HUES6 (cell line): ENCODE results near the gene IRAK3.
A peak's percentile ranks its signal among the peaks of the same experiment; 100 is the strongest.
"Not testable (repeated sequence)": the region's sequence is repeated elsewhere in the genome, so short reads cannot be mapped to it uniquely, and the experiment has no call there.

Experiments used
- H3K27ac ChIP-seq: 2 replicates; pipeline ENCODE4 v1.7.0; 2013; ENCODE audit warnings: low read depth, mild to moderate bottlenecking, low read length, inconsistent platforms
- H3K27me3 ChIP-seq: 2 replicates; pipeline ENCODE4 v1.6.1; 2013; ENCODE audit warnings: low read length; ENCODE audit not compliant: control insufficient read depth, insufficient read depth
- H3K36me3 ChIP-seq: 2 replicates; pipeline ENCODE4 v1.6.1; 2013; ENCODE audit warnings: low read length; ENCODE audit not compliant: control insufficient read depth, insufficient read depth
- H3K4me1 ChIP-seq: 2 replicates; pipeline ENCODE4 v1.6.1; 2013; ENCODE audit warnings: low read length; ENCODE audit not compliant: control insufficient read depth, insufficient read depth
- H3K4me3 ChIP-seq: 2 replicates; pipeline ENCODE4 v1.5.1; 2013; ENCODE audit warnings: low read depth, low read length
- H3K9ac ChIP-seq: one replicate; pipeline ENCODE4 v1.6.1; 2013; ENCODE audit warnings: mild to moderate bottlenecking, low read length
- H3K9me3 ChIP-seq: 2 replicates; pipeline ENCODE4 v1.6.1; 2013; ENCODE audit warnings: low read depth, low read length; ENCODE audit not compliant: control insufficient read depth, insufficient read depth

IRAK3 gene

GRCh38 chr12:66170606-66171005 lies 18.4 kb upstream of the IRAK3 start:
- peaks cover 25% of the 10 kb centered on the region; the same call in 1 of the 2 replicates for H3K9me3 ChIP-seq
- H3K9ac ChIP-seq = no peak overlapping the region
- no peaks in the 10 kb centered on the region for H3K36me3 ChIP-seq
- 0 out of 2 replicates have a peak overlapping the region, but pooled peaks have one; percentile 94 for H3K4me3 ChIP-seq
- no peaks in the 10 kb centered on the region for H3K27me3 ChIP-seq
- no peaks in the 10 kb centered on the region; the same call in 1 of the 2 replicates for H3K4me1 ChIP-seq
- no peak overlapping the region for H3K27ac ChIP-seq

GRCh38 chr12:66174391-66175325 lies 14.4 kb upstream of the IRAK3 start:
- not testable (repeated sequence) for H3K27me3 ChIP-seq, H3K9ac ChIP-seq, H3K4me1 ChIP-seq, H3K36me3 ChIP-seq, H3K27ac ChIP-seq, H3K4me3 ChIP-seq
- H3K9me3 ChIP-seq = peaks cover 13% of the 10 kb centered on the region; the same call in 1 of the 2 replicates

- Histone ChIP-seq H3K9me3 (peaks cover 13% of the 10 kb centered on the region; the same call in 1 of the 2 replicates), H3K9ac (no peak overlapping the region), H3K27me3 (no peaks in the 10 kb centered on the region), H3K27ac (no peak overlapping the region), H3K4me3 (no peak overlapping the region), H3K4me1 (no peaks in the 10 kb centered on the region), H3K36me3 (no peaks in the 10 kb centered on the region)
These were observed 12.7 kb upstream of the IRAK3 start for GRCh38 chr12:66176105-66176900.

GRCh38 chr12:66182956-66183355 lies 6.1 kb upstream of the IRAK3 start:
- no peaks in the 10 kb centered on the region for H3K4me1 ChIP-seq
- no peaks in the 10 kb centered on the region for H3K36me3 ChIP-seq
- H3K4me3 ChIP-seq = no peak overlapping the region
- peaks cover 14% of the 10 kb centered on the region for H3K27me3 ChIP-seq
- no peaks in the 10 kb centered on the region for H3K9me3 ChIP-seq
- no peak overlapping the region for H3K27ac ChIP-seq
- H3K9ac ChIP-seq = no peak overlapping the region

GRCh38 chr12:66184822-66185221 lies 4.2 kb upstream of the IRAK3 start:
- not testable (repeated sequence) for H3K36me3 ChIP-seq, H3K9me3 ChIP-seq, H3K4me1 ChIP-seq, H3K9ac ChIP-seq, H3K4me3 ChIP-seq, H3K27ac ChIP-seq
- peaks cover 33% of the 10 kb centered on the region for H3K27me3 ChIP-seq

- no peak overlapping the region for H3K4me3 ChIP-seq
- H3K27ac ChIP-seq = no peak overlapping the region
- H3K36me3 ChIP-seq = no peaks in the 10 kb centered on the region
- no peaks in the 10 kb centered on the region for H3K4me1 ChIP-seq
- H3K9ac ChIP-seq = no peak overlapping the region
- H3K9me3 ChIP-seq = no peaks in the 10 kb centered on the region
- H3K27me3 ChIP-seq = peaks cover 52% of the 10 kb centered on the region
These were observed 2.0 kb upstream of the IRAK3 start for GRCh38 chr12:66187036-66187435.

- Histone ChIP-seq H3K27me3 (peaks cover 52% of the 10 kb centered on the region), H3K9me3 (no peaks in the 10 kb centered on the region), H3K36me3 (no peaks in the 10 kb centered on the region), H3K27ac (no peak overlapping the region), H3K4me1 (no peaks in the 10 kb centered on the region), H3K9ac (no peak overlapping the region), H3K4me3 (no peak overlapping the region)
These were observed 1.2 kb upstream of the IRAK3 start for GRCh38 chr12:66187821-66188220.

GRCh38 chr12:66189486-66189843 lies 451 bp downstream of the IRAK3 start:
- Histone ChIP-seq H3K9me3 (no peaks in the 10 kb centered on the region), H3K27me3 (peaks cover 52% of the 10 kb centered on the region), H3K27ac (no peak overlapping the region), H3K9ac (no peak overlapping the region), H3K36me3 (no peaks in the 10 kb centered on the region), H3K4me1 (no peaks in the 10 kb centered on the region), H3K4me3 (peak overlapping the region; percentile 56)

GRCh38 chr12:66189889-66190288 lies 875 bp downstream of the IRAK3 start:
- no peaks in the 10 kb centered on the region for H3K9me3 ChIP-seq
- peak overlapping the region; percentile 56 for H3K4me3 ChIP-seq
- no peak overlapping the region for H3K9ac ChIP-seq

GRCh38 chr12:66190519-66191370 lies 1.7 kb downstream of the IRAK3 start:
- no peak overlapping the region for H3K9ac ChIP-seq
- H3K27me3 ChIP-seq = peaks cover 52% of the 10 kb centered on the region
- no peak overlapping the region for H3K27ac ChIP-seq
- H3K4me3 ChIP-seq = no peak overlapping the region
- H3K36me3 ChIP-seq = no peaks in the 10 kb centered on the region
- no peaks in the 10 kb centered on the region for H3K4me1 ChIP-seq
- no peaks in the 10 kb centered on the region for H3K9me3 ChIP-seq

More at GRCh38 chr12:66189889-66190288, 875 bp downstream of the IRAK3 start:
- Histone ChIP-seq H3K4me1 (no peaks in the 10 kb centered on the region), H3K27me3 (peaks cover 52% of the 10 kb centered on the region), H3K27ac (no peak overlapping the region), H3K36me3 (no peaks in the 10 kb centered on the region)
